22Rv1 (cell line): ENCODE measurements around the gene DTNB.
"Not testable (repeated sequence)": the region's sequence is repeated elsewhere in the genome, so short reads cannot be mapped to it uniquely, and the experiment has no call there.

Experiments
- H3K27ac ChIP-seq: fragments of 450-650 bp; 2 replicates; pipeline ENCODE4 v1.5.1; 2017
- ZFX ChIP-seq: fragments of 450-650 bp; IDR thresholded peaks from 2 replicates; pipeline ENCODE4 v1.6.1; 2017; ENCODE audit warnings: antibody characterized with exemption, borderline replicate concordance
- TF ChIP-seq, protein P1 (sequence below): fragments of 450-650 bp; IDR thresholded peaks from 2 replicates; pipeline ENCODE4 v1.5.1; 2017; ENCODE audit warnings: mild to moderate bottlenecking

Gene DTNB

DNA sequence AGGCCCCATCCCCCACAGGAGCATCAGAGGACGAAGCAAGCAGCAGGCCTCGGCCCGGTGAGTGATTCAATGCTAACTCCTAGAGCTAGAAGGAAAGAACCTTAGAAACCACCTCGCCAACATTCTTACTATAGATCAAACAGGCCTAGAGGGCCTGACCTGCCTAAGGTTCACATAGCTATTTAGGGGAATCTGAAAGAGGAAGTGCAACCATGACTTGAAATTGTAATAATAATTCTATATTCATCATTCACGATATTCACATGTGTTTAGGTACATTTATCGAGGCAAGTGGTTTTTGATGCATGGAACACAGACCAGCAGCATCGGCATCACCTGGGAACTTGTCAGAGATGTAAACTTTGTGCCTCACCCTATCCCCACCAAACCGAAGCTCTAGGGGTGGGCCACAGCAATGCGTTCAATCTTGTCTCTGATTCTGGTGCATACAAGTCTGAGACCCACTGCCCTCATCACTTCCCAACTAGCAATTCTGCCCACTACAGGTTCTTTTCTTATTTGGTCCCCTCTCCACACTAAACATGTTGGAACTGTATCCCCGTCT lies 253.6 kb downstream of the DTNB start:
- H3K27ac ChIP-seq: no peak overlapping the region

DNA sequence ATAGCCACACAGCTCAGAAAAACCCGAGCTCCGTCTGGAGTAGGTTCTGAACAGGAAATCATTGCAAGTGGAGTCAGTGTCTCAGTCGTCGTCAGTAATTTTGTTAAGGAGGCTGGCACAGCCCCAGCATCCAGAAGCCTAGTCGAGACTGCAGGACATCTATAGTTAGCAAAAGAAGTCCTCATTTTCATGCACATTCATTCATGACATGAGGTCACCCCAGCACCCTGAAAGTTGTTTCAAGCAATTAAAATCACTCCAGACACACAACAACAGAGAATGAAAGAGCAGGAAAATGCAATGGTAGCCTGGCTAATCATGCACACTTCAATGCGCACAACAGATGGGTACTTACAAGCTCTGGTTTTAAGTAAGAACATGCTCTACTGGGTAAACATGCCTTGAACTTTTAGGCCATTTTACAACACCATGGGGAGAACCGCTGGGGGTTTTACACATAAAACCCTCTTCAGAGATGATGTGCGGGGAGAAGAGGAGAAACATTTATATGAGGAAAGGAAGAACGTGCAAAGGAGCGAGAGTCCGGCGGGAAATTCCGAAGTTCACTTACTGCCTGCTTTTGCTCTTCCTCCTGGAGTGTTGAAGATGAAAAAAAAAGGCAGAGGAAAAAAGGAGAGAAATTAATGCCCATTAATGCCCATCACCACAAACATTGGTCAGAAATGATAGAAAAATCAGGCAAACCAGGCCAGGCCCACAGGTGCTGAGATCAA lies 254.3 kb downstream of the DTNB start:
- TF ChIP-seq, protein P1, sequence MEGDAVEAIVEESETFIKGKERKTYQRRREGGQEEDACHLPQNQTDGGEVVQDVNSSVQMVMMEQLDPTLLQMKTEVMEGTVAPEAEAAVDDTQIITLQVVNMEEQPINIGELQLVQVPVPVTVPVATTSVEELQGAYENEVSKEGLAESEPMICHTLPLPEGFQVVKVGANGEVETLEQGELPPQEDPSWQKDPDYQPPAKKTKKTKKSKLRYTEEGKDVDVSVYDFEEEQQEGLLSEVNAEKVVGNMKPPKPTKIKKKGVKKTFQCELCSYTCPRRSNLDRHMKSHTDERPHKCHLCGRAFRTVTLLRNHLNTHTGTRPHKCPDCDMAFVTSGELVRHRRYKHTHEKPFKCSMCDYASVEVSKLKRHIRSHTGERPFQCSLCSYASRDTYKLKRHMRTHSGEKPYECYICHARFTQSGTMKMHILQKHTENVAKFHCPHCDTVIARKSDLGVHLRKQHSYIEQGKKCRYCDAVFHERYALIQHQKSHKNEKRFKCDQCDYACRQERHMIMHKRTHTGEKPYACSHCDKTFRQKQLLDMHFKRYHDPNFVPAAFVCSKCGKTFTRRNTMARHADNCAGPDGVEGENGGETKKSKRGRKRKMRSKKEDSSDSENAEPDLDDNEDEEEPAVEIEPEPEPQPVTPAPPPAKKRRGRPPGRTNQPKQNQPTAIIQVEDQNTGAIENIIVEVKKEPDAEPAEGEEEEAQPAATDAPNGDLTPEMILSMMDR: no peak
- TF ChIP-seq ZFX: no peak
- H3K27ac ChIP-seq: no peak overlapping the region

More for the DNA sequence above, 253.6 kb downstream of the DTNB start:
- TF ChIP-seq, protein P1: no peak
- TF ChIP-seq ZFX: no peak

DNA sequence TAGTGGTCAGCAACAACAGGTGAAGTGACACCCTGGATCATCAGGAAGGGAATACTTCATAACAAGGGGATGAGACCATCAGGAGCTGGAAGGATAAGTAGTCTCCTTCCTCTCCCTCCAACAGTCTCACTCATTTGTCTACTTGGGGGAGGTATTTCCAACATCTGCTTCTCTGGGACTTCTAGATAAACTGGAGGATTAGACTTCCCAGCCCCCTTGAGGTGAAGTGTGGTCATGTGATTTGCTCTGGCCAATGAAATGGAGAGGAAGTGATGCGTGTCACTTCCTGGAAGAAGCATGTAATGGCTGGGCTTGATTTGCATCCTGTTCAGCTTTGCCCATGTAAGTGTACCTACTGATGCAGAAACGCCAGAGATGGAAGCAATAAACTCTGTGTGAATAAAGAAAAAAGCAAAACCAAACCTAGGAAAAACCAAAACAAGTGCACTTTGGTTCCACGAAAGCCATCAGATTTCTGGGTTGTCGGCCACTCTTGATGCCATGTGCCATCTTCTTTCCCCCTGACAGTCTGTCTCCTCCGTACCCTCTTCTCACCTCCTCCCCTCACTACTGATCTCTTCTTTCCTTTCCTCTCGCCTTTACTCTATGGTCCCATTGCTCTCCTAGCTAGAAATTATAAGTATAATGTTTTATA lies 255.5 kb downstream of the DTNB start:
- H3K27ac ChIP-seq: no peak overlapping the region
- no peak for TF ChIP-seq ZFX
- TF ChIP-seq, protein P1: no peak

DNA sequence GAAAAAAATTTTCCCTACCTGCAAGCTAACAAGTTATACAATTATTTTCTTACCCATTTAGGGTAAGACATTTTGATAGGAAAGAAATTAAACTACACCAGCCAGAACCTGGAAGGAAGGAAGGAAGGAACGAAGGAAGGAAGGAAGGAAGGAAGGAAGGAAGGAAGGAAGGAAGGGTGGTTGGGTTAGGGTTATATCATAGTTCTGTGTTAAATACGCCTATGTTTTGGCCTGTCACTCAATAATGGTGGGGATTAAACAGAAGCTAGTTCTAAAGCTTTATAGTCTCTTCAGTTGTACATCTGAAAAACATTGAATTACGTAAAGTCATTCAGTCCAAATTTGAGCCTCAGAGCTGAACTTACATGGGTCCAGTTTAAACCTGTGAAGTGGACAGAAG lies 256.7 kb downstream of the DTNB start:
- no peak for TF ChIP-seq ZFX
- TF ChIP-seq, protein P1: no peak
- H3K27ac ChIP-seq: no peak overlapping the region

DNA sequence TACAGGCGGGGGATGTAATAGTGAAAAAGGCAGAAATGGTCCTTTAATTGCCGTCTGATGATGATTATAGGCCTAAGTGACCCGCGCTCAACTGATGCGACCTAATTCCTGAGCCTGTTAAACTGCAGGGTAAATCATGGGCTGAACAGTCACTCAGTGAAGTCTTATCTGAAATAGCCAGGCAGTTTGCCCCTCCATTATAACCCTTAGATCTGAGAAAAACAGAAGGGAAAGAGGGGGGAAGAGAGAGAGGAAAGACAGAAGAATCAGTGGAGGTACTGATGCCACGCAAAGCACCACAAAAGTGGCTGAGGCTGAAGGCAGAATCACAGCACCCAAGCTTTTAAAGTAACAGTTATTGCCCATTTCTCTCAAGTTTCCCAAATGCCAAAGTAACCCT lies 258.6 kb downstream of the DTNB start:
- no peak overlapping the region for H3K27ac ChIP-seq
- TF ChIP-seq, protein P1: no peak
- TF ChIP-seq ZFX: no peak

DNA sequence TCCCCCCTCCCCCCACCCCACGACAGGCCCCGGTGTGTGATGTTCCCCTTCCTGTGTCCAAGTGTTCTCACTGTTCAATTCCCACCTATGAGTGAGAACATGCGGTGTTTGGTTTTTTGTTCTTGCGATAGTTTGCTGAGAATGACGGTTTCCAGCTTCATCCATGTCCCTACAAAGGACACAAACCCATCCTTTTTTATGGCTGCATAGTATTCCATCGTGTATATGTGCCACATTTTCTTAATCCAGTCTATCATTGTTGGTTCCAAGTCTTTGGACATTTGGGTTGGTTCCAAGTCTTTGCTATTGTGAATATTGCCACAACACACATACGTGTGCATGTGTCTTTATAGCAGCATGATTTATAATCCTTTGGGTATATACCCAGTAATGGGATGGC lies 260.0 kb downstream of the DTNB start:
- H3K27ac ChIP-seq: not testable (repeated sequence)

DNA sequence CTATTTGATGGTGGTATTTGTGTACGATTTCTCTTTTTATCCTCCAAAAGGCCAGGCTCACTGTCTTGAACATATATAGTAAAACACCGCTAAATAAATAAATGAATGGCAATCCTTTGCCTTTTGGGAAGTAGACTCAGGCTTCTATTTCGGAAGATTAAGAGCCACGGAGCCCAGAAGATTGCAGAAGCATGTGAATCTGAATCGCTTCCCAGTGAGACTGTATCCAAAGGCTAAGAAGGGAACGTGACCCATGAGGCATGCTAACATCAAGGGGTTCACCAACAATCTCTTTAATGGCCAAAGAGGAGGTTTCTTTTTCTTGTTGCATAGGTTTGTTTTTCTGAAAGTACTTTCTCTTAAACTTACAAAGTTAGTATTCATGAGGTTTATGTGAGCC lies 261.6 kb downstream of the DTNB start:
- no peak overlapping the region for H3K27ac ChIP-seq
- no peak for TF ChIP-seq ZFX
- TF ChIP-seq, protein P1: no peak
